Hepatocyte (in vitro differentiated cells): ENCODE data around the gene HTRA1.

Experiments
- EZH2phosphoT487 ChIP-seq: fragments of 200-600 bp; sonication (generic); IDR thresholded peaks from one replicate; pipeline ENCODE4 v1.6.1; 2018; ENCODE audit warnings: antibody characterized with exemption, mild to moderate bottlenecking, low read depth, moderate library complexity; ENCODE audit not compliant: unreplicated experiment, severe bottlenecking
- TF ChIP-seq, protein P1 (sequence below): fragments of 200-600 bp; sonication (generic); IDR thresholded peaks from 2 replicates; pipeline ENCODE4 v1.5.1; 2016; ENCODE audit warnings: antibody characterized with exemption, mild to moderate bottlenecking; ENCODE audit not compliant: poor library complexity

DNA sequence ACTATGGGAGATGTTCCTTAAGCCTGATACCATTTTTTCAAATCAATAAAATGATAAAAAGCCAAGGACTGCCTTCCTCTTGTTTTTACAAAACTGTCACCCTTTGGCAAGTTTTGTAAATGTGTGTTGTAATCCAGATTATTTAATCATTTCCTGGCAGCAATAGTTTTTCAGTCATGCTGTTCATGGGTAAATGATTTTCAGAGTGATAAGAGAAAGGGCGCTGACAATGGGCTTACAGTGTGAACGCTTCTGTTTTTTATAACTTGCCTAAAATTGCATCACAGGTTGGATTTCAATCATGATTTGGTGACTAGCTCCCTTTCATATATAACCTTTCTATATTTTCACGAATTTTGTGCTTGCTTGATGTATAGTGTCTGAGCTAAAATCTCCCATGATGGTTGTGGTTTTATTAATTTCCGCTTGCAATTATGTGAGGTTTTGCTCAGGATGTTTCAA, 80.2 kb downstream of the HTRA1 start:
- TF ChIP-seq, protein P1, sequence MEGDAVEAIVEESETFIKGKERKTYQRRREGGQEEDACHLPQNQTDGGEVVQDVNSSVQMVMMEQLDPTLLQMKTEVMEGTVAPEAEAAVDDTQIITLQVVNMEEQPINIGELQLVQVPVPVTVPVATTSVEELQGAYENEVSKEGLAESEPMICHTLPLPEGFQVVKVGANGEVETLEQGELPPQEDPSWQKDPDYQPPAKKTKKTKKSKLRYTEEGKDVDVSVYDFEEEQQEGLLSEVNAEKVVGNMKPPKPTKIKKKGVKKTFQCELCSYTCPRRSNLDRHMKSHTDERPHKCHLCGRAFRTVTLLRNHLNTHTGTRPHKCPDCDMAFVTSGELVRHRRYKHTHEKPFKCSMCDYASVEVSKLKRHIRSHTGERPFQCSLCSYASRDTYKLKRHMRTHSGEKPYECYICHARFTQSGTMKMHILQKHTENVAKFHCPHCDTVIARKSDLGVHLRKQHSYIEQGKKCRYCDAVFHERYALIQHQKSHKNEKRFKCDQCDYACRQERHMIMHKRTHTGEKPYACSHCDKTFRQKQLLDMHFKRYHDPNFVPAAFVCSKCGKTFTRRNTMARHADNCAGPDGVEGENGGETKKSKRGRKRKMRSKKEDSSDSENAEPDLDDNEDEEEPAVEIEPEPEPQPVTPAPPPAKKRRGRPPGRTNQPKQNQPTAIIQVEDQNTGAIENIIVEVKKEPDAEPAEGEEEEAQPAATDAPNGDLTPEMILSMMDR: no peak
- TF ChIP-seq EZH2phosphoT487: no peak
